Measurements from ENCODE around the gene RS1. TPM values are rescaled to one million over a fixed set of nuclear protein-coding genes. Genes with fewer than 3 reads are reported as not detected.

The RS1 gene
- total and polyA plus RNA-seq, 12 donors = not detected

DNA sequence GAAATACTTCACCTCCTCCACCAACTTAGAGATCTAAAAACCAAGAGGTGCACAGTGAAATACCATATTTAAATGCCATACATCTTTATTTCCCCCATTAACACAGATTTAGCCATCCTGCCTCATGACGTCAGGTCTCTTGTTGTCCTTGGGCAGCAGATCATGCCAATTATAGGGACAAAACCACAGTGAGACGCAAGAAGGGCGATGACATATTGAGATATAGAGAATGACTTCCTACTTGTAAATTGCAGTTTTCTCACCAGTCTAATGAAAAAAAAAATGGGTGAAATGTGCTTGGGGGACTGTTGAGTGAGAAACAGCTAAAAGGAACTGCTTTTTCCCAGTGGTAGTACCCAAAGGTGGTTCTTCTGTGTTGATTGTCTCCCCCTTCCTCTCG, 24.3 kb downstream of the RS1 start:
- H3K27ac ChIP-seq = no peak overlapping the region
- intact Hi-C loops (cut with DNase I) = no loop called here
- no peaks in the 10 kb centered on the region for H3K4me1 ChIP-seq (replicated peaks in 1 of 2)
- no peaks in the 10 kb centered on the region for H3K27me3 ChIP-seq
- WGBS, 4 donors = 61 to 76% (median 70%) methylated on average over 4 of the region's 4 CpGs
- DNase-seq = no peak
- H3K9me3 ChIP-seq (replicated peaks in 1 of 3) = no peaks in the 10 kb centered on the region
- no peak overlapping the region for H3K4me3 ChIP-seq
- TF ChIP-seq POLR2A (IDR thresholded peaks at IDR 0.05) = no peak
- TF ChIP-seq, protein P1, sequence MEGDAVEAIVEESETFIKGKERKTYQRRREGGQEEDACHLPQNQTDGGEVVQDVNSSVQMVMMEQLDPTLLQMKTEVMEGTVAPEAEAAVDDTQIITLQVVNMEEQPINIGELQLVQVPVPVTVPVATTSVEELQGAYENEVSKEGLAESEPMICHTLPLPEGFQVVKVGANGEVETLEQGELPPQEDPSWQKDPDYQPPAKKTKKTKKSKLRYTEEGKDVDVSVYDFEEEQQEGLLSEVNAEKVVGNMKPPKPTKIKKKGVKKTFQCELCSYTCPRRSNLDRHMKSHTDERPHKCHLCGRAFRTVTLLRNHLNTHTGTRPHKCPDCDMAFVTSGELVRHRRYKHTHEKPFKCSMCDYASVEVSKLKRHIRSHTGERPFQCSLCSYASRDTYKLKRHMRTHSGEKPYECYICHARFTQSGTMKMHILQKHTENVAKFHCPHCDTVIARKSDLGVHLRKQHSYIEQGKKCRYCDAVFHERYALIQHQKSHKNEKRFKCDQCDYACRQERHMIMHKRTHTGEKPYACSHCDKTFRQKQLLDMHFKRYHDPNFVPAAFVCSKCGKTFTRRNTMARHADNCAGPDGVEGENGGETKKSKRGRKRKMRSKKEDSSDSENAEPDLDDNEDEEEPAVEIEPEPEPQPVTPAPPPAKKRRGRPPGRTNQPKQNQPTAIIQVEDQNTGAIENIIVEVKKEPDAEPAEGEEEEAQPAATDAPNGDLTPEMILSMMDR (IDR thresholded peaks at IDR 0.05) = no peak
- no peaks in the 10 kb centered on the region for H3K36me3 ChIP-seq (replicated peaks in 1 of 2)

DNA sequence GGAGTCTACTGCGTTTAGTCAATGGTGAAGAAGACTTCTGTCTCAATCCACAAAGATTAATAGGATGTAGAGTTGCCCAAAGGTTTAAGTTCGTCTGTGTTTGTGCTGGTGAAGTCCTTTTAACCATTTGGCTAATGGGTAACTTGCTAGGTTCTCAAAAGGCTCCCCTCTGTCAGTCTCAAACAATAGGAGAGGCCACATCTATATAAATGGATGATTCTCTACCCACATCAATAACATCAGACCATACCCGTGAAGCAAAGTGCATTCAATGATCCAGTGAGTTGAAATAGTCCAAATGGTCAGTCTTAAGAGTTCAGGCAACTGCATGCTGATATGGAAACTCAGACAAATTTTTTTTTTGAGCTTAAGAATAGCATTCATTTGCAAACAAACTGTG, 28.1 kb downstream of the RS1 start:
- Histone ChIP-seq H3K9me3 (replicated peaks in 1 of 3) (no peaks in the 10 kb centered on the region), H3K27ac (no peak overlapping the region), H3K36me3 (replicated peaks in 1 of 2) (no peaks in the 10 kb centered on the region), H3K27me3 (no peaks in the 10 kb centered on the region), H3K4me3 (no peak overlapping the region), H3K4me1 (replicated peaks in 1 of 2) (no peaks in the 10 kb centered on the region)
- DNase-seq = no peak
- TF ChIP-seq POLR2A (IDR thresholded peaks at IDR 0.05) = no peak
- TF ChIP-seq, protein P1 (IDR thresholded peaks at IDR 0.05) = no peak
- intact Hi-C loops (cut with DNase I) = no loop called here
- WGBS, 4 donors = 41 to 80% (median 69%) methylated on average over 3 of the region's 3 CpGs

DNA sequence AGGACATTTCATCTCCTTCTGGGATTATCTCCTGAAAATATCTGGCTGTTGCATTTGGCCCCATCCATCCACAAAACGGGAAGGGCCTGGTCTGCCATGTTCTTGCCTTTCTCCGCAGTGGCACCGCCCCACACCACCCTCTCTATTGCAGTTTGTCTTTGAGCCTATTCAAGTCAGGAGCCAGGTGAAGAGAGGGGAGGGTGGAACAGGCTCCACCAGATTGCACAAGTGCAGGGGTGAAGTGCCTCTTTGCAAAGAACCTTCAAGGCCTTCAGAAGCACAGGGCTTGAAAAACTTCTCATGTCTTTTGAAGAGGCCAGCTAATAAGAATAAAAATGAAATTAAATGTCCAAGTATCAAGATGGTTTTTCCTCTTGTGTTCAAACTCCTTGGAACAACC, 28.7 kb downstream of the RS1 start:
- Histone ChIP-seq H3K4me3 (no peak overlapping the region), H3K36me3 (replicated peaks in 1 of 2) (no peaks in the 10 kb centered on the region), H3K27ac (no peak overlapping the region), H3K9me3 (replicated peaks in 1 of 3) (no peaks in the 10 kb centered on the region), H3K4me1 (replicated peaks in 1 of 2) (no peaks in the 10 kb centered on the region), H3K27me3 (no peaks in the 10 kb centered on the region)
- no peak for DNase-seq
- intact Hi-C loops (cut with DNase I) = no loop called here
- TF ChIP-seq, protein P1 (IDR thresholded peaks at IDR 0.05) = no peak
- TF ChIP-seq POLR2A (IDR thresholded peaks at IDR 0.05) = no peak
- WGBS, 4 donors = 77 to 97% (median 85%) methylated on average over 3 of the region's 3 CpGs; no CpG with 5 or more reads in 1 of the 4 donors

DNA sequence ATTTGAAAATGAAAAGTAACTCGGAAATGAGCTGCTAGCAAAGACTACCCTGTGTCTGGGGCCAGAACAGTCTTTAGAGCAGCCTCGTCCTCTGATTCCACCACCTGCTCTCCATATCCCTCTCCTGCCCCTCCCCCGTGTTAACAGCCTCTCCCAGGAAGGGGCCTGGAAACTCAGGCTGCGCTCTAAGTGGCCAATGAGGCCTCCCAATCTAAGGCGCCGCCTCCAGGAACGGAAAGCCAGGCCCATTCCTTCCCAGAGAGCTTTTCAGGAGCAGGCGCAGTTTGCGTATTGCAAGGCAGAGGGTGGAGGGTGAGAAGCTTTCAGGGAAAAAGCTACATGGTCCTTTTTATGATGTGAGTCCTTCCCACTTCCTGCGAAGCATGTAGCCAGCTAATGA, 31.2 kb downstream of the RS1 start:
- no peak for DNase-seq
- WGBS, 4 donors = 59 to 84% (median 69%) methylated on average over 6 to 10 of the region's 10 CpGs

More for the DNA sequence above, 31.2 kb downstream of the RS1 start:
- TF ChIP-seq, protein P1 (IDR thresholded peaks at IDR 0.05) = no peak
- TF ChIP-seq POLR2A (IDR thresholded peaks at IDR 0.05) = no peak
- no peaks in the 10 kb centered on the region for H3K36me3 ChIP-seq (replicated peaks in 1 of 2)
- H3K27ac ChIP-seq = no peak overlapping the region
- intact Hi-C loops (cut with DNase I) = no loop called here
- no peaks in the 10 kb centered on the region for H3K9me3 ChIP-seq (replicated peaks in 1 of 3)
- no peaks in the 10 kb centered on the region for H3K4me1 ChIP-seq (replicated peaks in 1 of 2)
- no peaks in the 10 kb centered on the region for H3K27me3 ChIP-seq
- H3K4me3 ChIP-seq = no peak overlapping the region
